Measurements from ENCODE around the gene SYTL1. TPM values are rescaled to one million over a fixed set of nuclear protein-coding genes. Genes with fewer than 3 reads are reported as not detected.

SYTL1 gene
- total RNA-seq, 1 donor from 2014 or later = 56.2 TPM

GRCh38 chr1:27365372-27366112 is 23.7 kb downstream of the SYTL1 start:
- Histone ChIP-seq H3K9me3 (no peaks in the 10 kb centered on the region), H3K27me3 (no peaks in the 10 kb centered on the region), H3K27ac (peak overlapping the region; percentile 99), H3K4me3 (peak overlapping the region; percentile 75 to 97), H3K4me1 (peaks cover 51% of the 10 kb centered on the region), H3K36me3 (peaks cover 0 to 38% of the 10 kb centered on the region in 2 donors)
- DNase-seq (ENCODE audit: extremely low spot score in 2 of 2) = peak in 1 of 2 donors; percentile 97
- intact Hi-C loops (cut with DNase I) = no loop called here
- peak in 1 of 2 donors; percentile 70 for TF ChIP-seq POLR2A (IDR thresholded peaks at IDR 0.05)
- TF ChIP-seq POLR2AphosphoS5 (IDR thresholded peaks at IDR 0.05; ENCODE audit: insufficient read depth in 1 of 2, low read depth in 1 of 2) = peak; percentile 18 to 76
- TF ChIP-seq CTCF (IDR thresholded peaks at IDR 0.05) = no peak

GRCh38 chr1:27366113-27366410 is 24.2 kb downstream of the SYTL1 start:
- intact Hi-C loops (cut with DNase I) = no loop called here
- Histone ChIP-seq H3K27me3 (no peaks in the 10 kb centered on the region), H3K9me3 (no peaks in the 10 kb centered on the region), H3K4me3 (peak overlapping the region; percentile 75 to 97), H3K27ac (peak overlapping the region; percentile 99), H3K36me3 (peaks cover 0 to 34% of the 10 kb centered on the region in 2 donors), H3K4me1 (peaks cover 51% of the 10 kb centered on the region)
- DNase-seq (ENCODE audit: extremely low spot score in 2 of 2) = no peak
- TF ChIP-seq POLR2AphosphoS5 (IDR thresholded peaks at IDR 0.05; ENCODE audit: insufficient read depth in 1 of 2, low read depth in 1 of 2) (no peak), POLR2A (IDR thresholded peaks at IDR 0.05) (no peak), CTCF (IDR thresholded peaks at IDR 0.05) (no peak)

GRCh38 chr1:27366411-27367159 is 24.8 kb downstream of the SYTL1 start, which contains the start of gene MAP3K6:
Gene MAP3K6 (minus strand): TSS chr1:27366961. CDS start chr1:27366597, 364 bp downstream.
- peak within 1 kb of the TSS; percentile 75 to 97 for H3K4me3 ChIP-seq
- DNase-seq (ENCODE audit: extremely low spot score in 2 of 2) = peak in 1 of 2 donors; percentile 97
- peak within 1 kb of the TSS; percentile 99 for H3K27ac ChIP-seq
- no peaks in the 10 kb centered on the region for H3K27me3 ChIP-seq
- peaks cover 0 to 29% of the 10 kb centered on the region in 2 donors for H3K36me3 ChIP-seq
- H3K4me1 ChIP-seq = peaks cover 51% of the 10 kb centered on the region
- H3K9me3 ChIP-seq = no peaks in the 10 kb centered on the region
- intact Hi-C loops (cut with DNase I) = no loop called here
- TF ChIP-seq POLR2AphosphoS5 (IDR thresholded peaks at IDR 0.05; ENCODE audit: insufficient read depth in 1 of 2, low read depth in 1 of 2) (peak; percentile 91 to 98), CTCF (IDR thresholded peaks at IDR 0.05) (no peak), POLR2A (IDR thresholded peaks at IDR 0.05) (peak; percentile 35 to 92)

- peak overlapping the region; percentile 99 for H3K27ac ChIP-seq
- TF ChIP-seq POLR2AphosphoS5 (IDR thresholded peaks at IDR 0.05; ENCODE audit: insufficient read depth in 1 of 2, low read depth in 1 of 2) (peak in 1 of 2 donors; percentile 66), POLR2A (IDR thresholded peaks at IDR 0.05) (no peak)
- no peaks in the 10 kb centered on the region for H3K9me3 ChIP-seq
- H3K4me1 ChIP-seq = peaks cover 51% of the 10 kb centered on the region
- intact Hi-C loops (cut with DNase I) = no loop called here
- no peak for DNase-seq (ENCODE audit: extremely low spot score in 2 of 2)
- peak overlapping the region; percentile 75 to 97 for H3K4me3 ChIP-seq
- peaks cover 0 to 23% of the 10 kb centered on the region in 2 donors for H3K36me3 ChIP-seq
- no peaks in the 10 kb centered on the region for H3K27me3 ChIP-seq
These were observed 25.4 kb downstream of the SYTL1 start for GRCh38 chr1:27367160-27367650.

GRCh38 chr1:27368869-27369582 is 27.2 kb downstream of the SYTL1 start:
- intact Hi-C loops (cut with DNase I) = no loop called here
- Histone ChIP-seq H3K9me3 (no peaks in the 10 kb centered on the region), H3K4me1 (peaks cover 49% of the 10 kb centered on the region), H3K36me3 (peaks cover 0 to 5% of the 10 kb centered on the region in 2 donors), H3K27ac (peak overlapping the region; percentile 99), H3K4me3 (no peak overlapping the region), H3K27me3 (no peaks in the 10 kb centered on the region)
- no peak for DNase-seq (ENCODE audit: extremely low spot score in 2 of 2)
- TF ChIP-seq POLR2AphosphoS5 (IDR thresholded peaks at IDR 0.05; ENCODE audit: insufficient read depth in 1 of 2, low read depth in 1 of 2) = no peak
- TF ChIP-seq POLR2A (IDR thresholded peaks at IDR 0.05) = no peak
- no peak for TF ChIP-seq CTCF (IDR thresholded peaks at IDR 0.05)
